HG02938 (cell line): ENCODE measurements around the gene BAHCC1.

ENCODE experiments used
- ATAC-seq: cut with Tn5 transposase; IDR thresholded peaks from one replicate; pipeline ENCODE4 v1.9.1; 2021; ENCODE audit warnings: mild to moderate bottlenecking, moderate library complexity; ENCODE audit not compliant: unreplicated experiment

The BAHCC1 gene

DNA sequence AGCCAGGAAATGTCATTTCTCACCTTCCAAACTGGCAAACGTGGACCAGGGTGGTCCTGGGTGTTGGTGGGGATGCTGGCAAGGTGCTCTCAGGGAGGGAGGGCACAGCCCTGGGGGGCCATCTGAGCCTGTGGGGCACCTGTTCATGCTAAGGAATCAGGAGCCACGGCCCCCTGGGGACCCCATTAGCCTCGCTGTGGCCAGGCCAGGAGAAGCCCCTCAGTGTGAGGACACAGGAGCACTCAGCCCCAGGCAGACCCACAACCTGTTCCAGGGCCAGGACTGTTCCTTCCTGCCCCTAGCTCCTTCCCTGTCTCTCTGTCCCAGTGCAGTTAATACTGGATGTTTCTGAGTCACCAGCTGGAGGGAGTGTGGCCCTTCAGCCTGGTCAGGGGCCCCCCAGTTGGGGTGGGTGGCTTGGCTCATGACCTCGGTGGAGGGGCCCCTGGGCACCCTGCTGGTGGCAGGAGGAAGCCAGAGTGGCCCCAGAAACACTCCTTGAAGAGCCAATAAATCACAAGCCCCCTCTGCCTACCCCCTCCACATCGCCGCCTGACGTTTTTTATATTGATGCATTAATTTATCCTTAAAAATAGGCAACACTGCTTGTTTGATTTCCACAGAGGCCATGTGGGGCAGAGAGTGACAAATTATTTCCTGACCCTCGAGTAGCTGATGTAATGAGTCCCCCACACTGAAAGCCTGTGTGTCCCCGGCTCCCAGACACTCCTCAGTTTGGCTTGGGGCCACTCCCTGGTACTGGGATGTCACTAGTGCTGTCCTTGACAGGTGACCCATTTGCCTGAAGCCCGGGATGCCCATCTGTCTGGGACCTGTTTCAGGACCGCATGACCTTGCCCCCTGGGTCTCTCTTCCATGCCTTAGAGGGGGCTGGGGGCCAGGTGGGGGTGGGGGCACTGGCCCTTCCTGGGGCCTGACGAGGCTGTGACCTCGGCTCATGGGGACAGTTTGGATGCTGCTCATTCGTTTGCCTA, 95.0 kb downstream of the BAHCC1 start:
- no peak for ATAC-seq

- no peak for ATAC-seq
Measured at GRCh38 chr17:81491181-81491581, 95.9 kb downstream of the BAHCC1 start.

DNA sequence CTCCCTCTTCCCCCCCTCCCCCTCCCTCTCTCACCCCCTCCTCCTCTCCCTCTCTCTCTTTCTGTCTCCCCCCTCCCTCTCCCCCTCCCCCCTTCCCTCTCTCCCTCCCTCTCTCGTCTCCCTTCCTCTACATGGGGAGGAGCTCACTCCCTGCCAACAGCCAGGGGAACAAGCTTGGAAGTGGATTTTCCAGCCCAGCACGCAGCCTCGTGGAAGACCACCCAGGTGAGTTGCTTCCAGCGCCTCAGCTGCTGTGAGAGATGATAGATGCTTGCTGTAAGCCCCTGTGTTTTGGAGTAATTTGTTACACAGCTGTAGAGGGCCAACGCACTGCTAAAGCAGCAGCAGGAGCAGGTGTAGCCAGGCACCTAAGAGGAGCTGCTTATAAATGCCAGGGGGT, 96.5 kb downstream of the BAHCC1 start:
- ATAC-seq, result no peak

GRCh38 chr17:81492202-81492601, 96.9 kb downstream of the BAHCC1 start:
- ATAC-seq, result no peak

GRCh38 chr17:81492706-81493105, 97.4 kb downstream of the BAHCC1 start:
- no peak for ATAC-seq

GRCh38 chr17:81493198-81494038, 98.2 kb downstream of the BAHCC1 start:
- ATAC-seq, result no peak

DNA sequence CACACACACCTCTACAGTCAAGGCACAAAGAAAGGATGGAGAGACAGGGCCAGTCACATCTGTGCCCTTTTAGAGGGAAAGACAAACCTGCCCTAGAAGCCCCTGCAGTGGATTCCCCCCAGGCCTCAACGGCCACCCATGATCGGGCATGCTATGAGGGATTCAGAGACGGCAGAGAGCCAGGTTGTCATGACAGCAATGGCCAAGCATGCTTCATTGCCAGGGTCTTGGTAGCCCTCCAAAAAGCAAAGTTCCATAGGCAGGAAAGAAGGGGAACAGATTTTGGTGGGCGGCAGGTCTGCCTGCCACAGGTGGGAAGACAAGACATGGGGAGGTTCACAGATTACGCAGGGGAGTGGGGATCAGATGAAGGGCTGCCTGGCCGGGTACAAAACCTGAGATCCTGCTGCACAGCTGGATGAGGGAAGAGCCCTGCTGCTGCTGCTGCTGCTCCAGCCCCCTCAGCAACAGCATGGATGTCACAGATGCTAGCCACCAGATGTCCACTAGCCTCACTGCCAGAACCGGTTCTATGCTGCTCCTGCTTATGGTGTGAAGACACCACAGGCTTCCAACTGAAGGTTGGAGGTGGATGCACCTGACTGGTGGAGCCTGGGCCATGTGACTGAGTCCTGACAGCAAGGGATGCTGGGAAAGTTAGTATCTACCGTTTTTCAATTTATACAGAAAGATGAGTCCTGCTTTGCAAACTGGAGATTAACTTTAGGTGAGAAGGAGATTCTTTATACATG, 99.5 kb downstream of the BAHCC1 start:
- ATAC-seq, result no peak

GRCh38 chr17:81498953-81499600, 103.8 kb downstream of the BAHCC1 start:
- no peak for ATAC-seq

GRCh38 chr17:81499601-81499970, 104.3 kb downstream of the BAHCC1 start:
- no peak for ATAC-seq

DNA sequence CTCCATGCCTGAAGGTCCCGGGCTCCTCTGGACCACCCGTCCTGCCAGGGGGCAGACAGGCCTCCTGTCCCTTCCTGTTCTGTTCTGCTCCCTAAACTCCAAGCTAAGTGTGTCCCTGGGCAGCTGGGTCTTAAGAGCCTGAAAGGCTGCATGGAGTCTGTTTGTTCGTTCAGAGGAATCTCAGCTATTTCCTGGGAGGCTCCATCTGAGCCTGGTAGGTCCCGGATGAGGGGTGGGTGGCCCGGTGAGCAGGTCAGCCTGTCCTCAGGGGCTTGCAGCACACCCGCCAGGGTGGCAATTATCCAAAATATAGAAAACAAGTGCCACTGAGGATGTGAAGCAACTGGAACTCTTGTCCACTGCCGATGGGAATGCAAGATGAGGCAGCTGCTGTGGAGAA, 104.8 kb downstream of the BAHCC1 start:
- ATAC-seq, result no peak

GRCh38 chr17:81502471-81503017, 107.3 kb downstream of the BAHCC1 start:
- no peak for ATAC-seq

DNA sequence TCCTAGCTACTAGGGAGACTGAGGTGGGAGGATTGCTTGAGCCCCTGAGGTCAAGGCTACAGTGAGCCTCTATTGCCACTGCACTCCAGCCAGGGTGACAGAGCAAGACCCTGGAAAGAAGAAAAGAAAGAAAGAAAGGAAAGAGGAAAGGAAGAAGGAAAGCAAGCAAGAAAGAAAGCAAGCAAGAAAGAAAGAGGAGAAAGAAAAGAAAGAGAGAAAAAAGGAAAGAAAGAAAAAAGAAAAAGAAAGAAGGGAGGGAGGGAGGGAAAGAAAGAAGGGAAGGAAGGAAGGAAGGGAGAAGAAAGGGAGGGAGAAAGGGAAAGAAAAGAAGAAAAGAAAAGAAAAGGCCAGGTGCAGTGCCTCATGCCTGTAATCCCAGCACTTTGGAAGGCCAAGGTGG, 108.4 kb downstream of the BAHCC1 start:
- ATAC-seq, result no peak

DNA sequence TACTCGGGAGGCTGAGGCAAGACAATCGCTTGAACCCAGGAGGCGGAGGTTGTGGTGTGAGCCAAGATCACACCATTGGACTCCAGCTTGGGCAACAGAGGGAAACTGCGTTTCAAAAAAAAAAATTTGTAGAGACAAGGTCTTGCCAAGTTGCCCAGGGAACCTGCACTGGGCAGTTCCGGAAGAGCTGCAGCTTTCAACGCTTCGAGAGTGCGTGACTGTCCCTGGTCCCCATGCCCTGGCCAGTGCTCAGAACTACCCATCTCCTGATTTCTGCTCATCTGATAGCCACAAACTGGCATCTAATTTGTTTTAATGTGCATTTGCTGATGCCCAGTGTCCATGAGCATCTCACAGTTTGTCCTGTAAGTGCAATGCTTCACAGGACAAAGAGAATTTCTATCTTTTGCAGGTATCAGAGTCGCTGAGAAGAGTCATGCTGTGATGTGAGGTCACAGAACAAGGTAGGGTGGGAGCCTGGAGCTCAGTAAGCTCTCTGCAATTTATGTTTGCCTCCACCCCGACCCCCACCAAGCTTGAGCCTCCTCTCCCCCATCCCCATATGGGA, 113.5 kb downstream of the BAHCC1 start:
- ATAC-seq, result no peak

DNA sequence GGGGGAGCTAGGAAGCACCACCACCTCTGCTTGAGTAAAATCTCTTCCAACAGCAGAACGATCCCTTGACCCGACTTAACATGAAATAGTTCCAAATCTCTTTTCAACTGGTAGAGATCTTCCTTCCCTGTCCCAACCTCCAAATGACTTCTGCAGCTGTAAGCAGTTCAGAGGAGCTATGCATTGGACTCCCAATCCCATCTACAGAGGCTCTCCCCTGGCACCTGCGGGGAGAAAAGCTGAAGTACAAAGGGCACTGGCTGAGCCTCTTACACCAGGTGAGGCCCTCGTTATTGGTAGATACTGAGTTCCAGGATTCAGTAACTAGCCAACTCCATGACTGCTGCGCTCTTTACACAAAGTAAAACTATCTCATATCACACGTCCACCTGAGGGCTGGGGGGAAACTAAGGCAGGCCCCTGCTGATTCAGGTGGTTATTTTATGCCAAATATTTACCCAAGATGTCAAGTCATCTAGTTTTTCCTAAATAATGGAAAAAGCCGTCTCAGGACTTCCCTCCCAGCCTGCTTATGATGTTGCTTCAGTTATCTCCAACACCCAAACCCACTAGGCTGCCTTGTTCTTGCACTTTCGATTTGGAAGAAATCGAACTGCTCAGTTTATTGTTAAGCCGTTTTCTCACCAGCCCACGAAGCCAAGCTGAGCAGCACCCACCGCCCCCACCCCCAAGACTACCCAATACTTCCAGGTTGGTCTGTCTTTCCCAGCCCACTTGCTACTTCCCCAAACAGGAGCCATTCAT, 114.1 kb downstream of the BAHCC1 start:
- no peak for ATAC-seq

- no peak for ATAC-seq
Measured at GRCh38 chr17:81509972-81510784, 114.9 kb downstream of the BAHCC1 start.

DNA sequence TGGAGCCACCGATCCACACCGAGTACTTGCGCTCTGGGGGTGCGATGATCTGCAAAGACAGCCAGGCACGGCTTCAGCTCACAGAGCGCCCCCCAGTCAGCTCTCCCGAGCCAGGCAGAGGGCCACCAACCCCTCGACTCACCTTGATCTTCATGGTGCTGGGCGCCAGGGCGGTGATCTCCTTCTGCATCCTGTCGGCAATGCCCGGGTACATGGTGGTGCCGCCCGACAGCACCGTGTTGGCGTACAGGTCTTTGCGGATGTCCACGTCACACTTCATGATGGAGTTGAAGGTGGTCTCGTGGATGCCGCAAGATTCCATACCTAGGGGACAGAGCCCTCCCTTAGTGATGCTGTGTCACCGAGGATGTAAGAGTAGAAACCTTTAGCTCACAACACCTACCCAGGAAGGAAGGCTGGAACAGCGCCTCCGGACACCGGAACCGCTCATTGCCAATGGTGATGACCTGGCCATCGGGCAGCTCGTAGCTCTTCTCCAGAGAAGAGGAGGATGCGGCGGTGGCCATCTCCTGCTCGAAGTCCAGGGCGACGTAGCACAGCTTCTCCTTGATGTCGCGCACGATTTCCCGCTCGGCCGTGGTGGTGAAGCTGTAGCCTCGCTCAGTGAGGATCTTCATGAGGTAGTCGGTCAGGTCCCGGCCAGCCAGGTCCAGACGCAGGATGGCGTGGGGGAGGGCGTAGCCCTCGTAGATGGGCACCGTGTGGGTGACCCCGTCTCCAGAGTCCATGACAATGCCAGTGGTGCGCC, 115.7 kb downstream of the BAHCC1 start:
- no peak for ATAC-seq

DNA sequence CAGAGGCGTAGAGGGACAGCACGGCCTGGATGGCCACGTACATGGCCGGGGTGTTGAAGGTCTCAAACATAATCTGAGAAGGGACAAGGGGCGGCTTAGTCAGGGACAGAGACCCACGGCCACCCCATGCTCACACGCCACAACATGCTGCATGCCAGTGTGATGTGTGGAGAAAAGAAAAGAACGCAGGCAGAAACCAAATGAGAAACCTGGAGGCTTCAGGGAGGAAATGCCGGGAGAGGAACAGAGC, 116.2 kb downstream of the BAHCC1 start:
- ATAC-seq, result no peak
